Mesenchymal stem cell (in vitro differentiated cells and primary cell): ENCODE results near the gene GALNT2.

ENCODE experiments used
- DNase-seq: peaks from one replicate; pipeline ENCODE4 v3.0.0-alpha.2; 2013
- H2AFZ ChIP-seq: one replicate; pipeline ENCODE4 v1.6.1; 2013; ENCODE audit warnings: low read depth, mild to moderate bottlenecking, control low read depth, inconsistent platforms, low read length, moderate library complexity
- H2AK5ac ChIP-seq: 2 replicates; pipeline ENCODE4 v1.6.1; 2013; ENCODE audit warnings: low read length, moderate library complexity, mild to moderate bottlenecking, inconsistent platforms; ENCODE audit not compliant: severe bottlenecking
- H2BK120ac ChIP-seq: one replicate; pipeline ENCODE4 v1.6.1; 2013; ENCODE audit warnings: low read depth, mild to moderate bottlenecking, inconsistent platforms, low read length, moderate library complexity
- H2BK12ac ChIP-seq, 2 experiments: one replicate each; pipeline ENCODE4 v1.6.1; 2013; ENCODE audit warnings: inconsistent platforms in 2 of 2, low read length in 2 of 2, mild to moderate bottlenecking in 2 of 2, moderate library complexity in 2 of 2, control low read depth in 1 of 2
- H2BK15ac ChIP-seq: one replicate; pipeline ENCODE4 v1.6.1; 2013; ENCODE audit warnings: mild to moderate bottlenecking, low read depth, inconsistent platforms; ENCODE audit not compliant: poor library complexity, severe bottlenecking
- H2BK5ac ChIP-seq: 2 replicates; pipeline ENCODE4 v1.6.1; 2013; ENCODE audit warnings: low read depth, mild to moderate bottlenecking, low read length, control low read depth, inconsistent platforms; ENCODE audit not compliant: poor library complexity, severe bottlenecking
- H3K14ac ChIP-seq, 2 experiments: one replicate each; pipeline ENCODE4 v1.6.1; 2013; ENCODE audit warnings: inconsistent platforms in 2 of 2, low read length in 2 of 2, control low read depth in 1 of 2, mild to moderate bottlenecking in 1 of 2, moderate library complexity in 1 of 2
- H3K18ac ChIP-seq, 2 experiments: one replicate each; pipeline ENCODE4 v1.6.1; 2013; ENCODE audit warnings: inconsistent platforms in 2 of 2, low read length in 2 of 2, control low read depth in 1 of 2, low read depth in 1 of 2, mild to moderate bottlenecking in 1 of 2
- H3K23ac ChIP-seq, 2 experiments: one replicate each; pipeline ENCODE4 v1.6.1; 2013; ENCODE audit warnings: inconsistent platforms in 2 of 2, low read length in 2 of 2, mild to moderate bottlenecking in 2 of 2, moderate library complexity in 2 of 2, control low read depth in 1 of 2
- H3K27ac ChIP-seq: 2 replicates; pipeline ENCODE4 v1.5.1; 2013; ENCODE audit warnings: mild to moderate bottlenecking, moderate library complexity, low read length, control low read depth, inconsistent platforms; ENCODE audit not compliant: poor library complexity, severe bottlenecking
- H3K27me3 ChIP-seq, 2 experiments: 2 replicates each; pipeline versions ENCODE4 v1.6.1 to v1.7.0; 2013; ENCODE audit warnings: low read length in 2 of 2, mild to moderate bottlenecking in 2 of 2, moderate library complexity in 2 of 2, control low read depth in 1 of 2, inconsistent platforms in 1 of 2; ENCODE audit not compliant: control insufficient read depth in 1 of 2, insufficient read depth in 1 of 2
- H3K36me3 ChIP-seq, 2 experiments: 2 replicates each; pipeline versions ENCODE4 v1.6.1 to v1.7.0; 2013; ENCODE audit warnings: low read length in 2 of 2, control low read depth in 1 of 2, inconsistent platforms in 1 of 2, low read depth in 1 of 2, mild to moderate bottlenecking in 1 of 2; ENCODE audit not compliant: insufficient read depth in 2 of 2, control insufficient read depth in 1 of 2
- H3K4ac ChIP-seq, 2 experiments: one replicate each; pipeline ENCODE4 v1.6.1; 2013; ENCODE audit warnings: inconsistent platforms in 2 of 2, low read length in 2 of 2, mild to moderate bottlenecking in 2 of 2, moderate library complexity in 2 of 2, control low read depth in 1 of 2, low read depth in 1 of 2
- H3K4me1 ChIP-seq: 2 replicates; pipeline ENCODE4 v1.6.1; 2013; ENCODE audit warnings: low read depth, low read length, control low read depth; ENCODE audit not compliant: control insufficient read depth, insufficient read depth
- H3K4me2 ChIP-seq: 2 replicates; pipeline ENCODE4 v1.6.1; 2013; ENCODE audit warnings: low read length, mild to moderate bottlenecking, inconsistent platforms; ENCODE audit not compliant: poor library complexity, severe bottlenecking
- H3K4me3 ChIP-seq, 2 experiments: 2 replicates each; pipeline versions ENCODE4 v1.5.1 to v1.7.0; 2013; ENCODE audit warnings: low read length in 2 of 2, mild to moderate bottlenecking in 2 of 2, control low read depth in 1 of 2, low read depth in 1 of 2; ENCODE audit not compliant: insufficient read depth in 1 of 2
- H3K79me1 ChIP-seq: replicated peaks from 2 replicates; pipeline ENCODE4 v1.6.1; 2013; ENCODE audit warnings: mild to moderate bottlenecking, control low read depth, low read length, inconsistent platforms; ENCODE audit not compliant: poor library complexity, severe bottlenecking
- H3K9ac ChIP-seq: 2 replicates; pipeline ENCODE4 v1.7.0; 2013; ENCODE audit warnings: mild to moderate bottlenecking, low read length, moderate library complexity
- H3K9me3 ChIP-seq: 2 replicates; pipeline ENCODE4 v1.7.0; 2013; ENCODE audit warnings: mild to moderate bottlenecking, low read length; ENCODE audit not compliant: control insufficient read depth
- H4K8ac ChIP-seq: one replicate; pipeline ENCODE4 v1.6.1; 2013; ENCODE audit warnings: inconsistent platforms, mild to moderate bottlenecking, low read length, moderate library complexity
- H4K91ac ChIP-seq: one replicate; pipeline ENCODE4 v1.6.1; 2013; ENCODE audit warnings: mild to moderate bottlenecking, low read length, inconsistent platforms
- WGBS: methylation state at CpG from one replicate; pipeline ENCODE4 v1.1.7; 2013; ENCODE audit warnings: mixed read lengths; 5-methylcytosine and 5-hydroxymethylcytosine counted together

GALNT2 gene

DNA sequence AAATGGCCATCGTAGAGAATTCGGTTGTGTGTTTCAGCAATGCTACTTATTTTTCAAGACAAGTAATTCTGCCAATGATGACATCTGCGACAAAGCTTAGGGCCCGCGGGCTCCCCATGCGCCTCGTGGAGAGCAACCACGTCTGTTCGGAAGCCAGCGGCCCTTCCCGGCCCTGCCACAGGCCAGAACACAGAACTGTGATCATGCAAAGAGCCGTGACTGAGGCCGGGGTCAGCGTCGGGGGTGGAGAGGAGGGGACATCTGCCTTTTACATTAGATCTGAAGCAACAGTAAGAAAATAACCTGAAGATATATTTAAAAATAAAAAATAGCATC lies 255.4 kb downstream of the GALNT2 start:
- Histone ChIP-seq H3K23ac (no peak overlapping the region), H3K4ac (no peak overlapping the region), H3K27me3 (peaks cover 0 to 16% of the 10 kb centered on the region in 2 experiments), H3K4me3 (no peak overlapping the region), H2AFZ (no peak overlapping the region), H2AK5ac (no peak overlapping the region), H3K9ac (no peak overlapping the region), H2BK120ac (no peak overlapping the region), H3K36me3 (no peaks in the 10 kb centered on the region), H2BK5ac (no peak overlapping the region), H4K91ac (no peak overlapping the region), H3K4me1 (no peaks in the 10 kb centered on the region), H3K9me3 (no peaks in the 10 kb centered on the region), H3K18ac (no peak overlapping the region), H3K4me2 (no peak overlapping the region), H3K27ac (no peak overlapping the region), H2BK12ac (no peak overlapping the region), H2BK15ac (no peak overlapping the region), H3K14ac (no peak overlapping the region), H3K79me1 (no peaks in the 10 kb centered on the region), H4K8ac (no peak overlapping the region)
- WGBS = 91% methylated on average over 11 of the region's 15 CpGs
- DNase-seq = no peak

DNA sequence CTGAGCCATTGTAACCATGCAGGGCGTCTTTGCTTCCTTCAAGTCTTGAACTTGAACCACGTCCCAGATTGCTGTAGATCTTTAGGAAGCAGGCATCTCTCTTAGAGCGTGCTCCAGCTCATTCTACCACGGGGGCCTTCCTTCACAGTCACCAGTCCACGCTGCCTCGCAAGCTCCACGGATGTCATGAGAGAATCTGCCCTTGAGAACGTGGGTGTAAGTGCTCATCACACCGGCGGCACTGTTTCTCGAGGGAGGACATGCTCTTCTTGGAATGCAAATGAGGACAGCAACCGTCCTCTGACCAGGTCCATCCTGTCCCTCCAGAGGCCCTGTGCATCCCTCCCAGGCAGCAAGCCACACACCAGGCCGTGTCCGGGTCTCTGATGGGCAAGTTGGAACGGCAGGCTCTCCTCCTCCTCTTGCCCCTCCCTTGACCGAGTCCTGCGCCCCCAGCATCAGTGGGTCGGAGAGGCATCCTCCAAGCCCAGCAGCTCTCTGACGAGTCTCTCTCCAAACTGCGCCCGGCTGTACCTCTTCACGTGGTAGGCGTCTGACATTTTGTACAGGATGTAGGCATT lies 256.0 kb downstream of the GALNT2 start:
- Histone ChIP-seq H4K91ac (no peak overlapping the region), H3K27me3 (peaks cover 0 to 10% of the 10 kb centered on the region in 2 experiments), H3K4me3 (no peak overlapping the region), H3K9me3 (no peaks in the 10 kb centered on the region), H2BK12ac (no peak overlapping the region), H3K9ac (no peak overlapping the region), H2AFZ (no peak overlapping the region), H4K8ac (no peak overlapping the region), H3K23ac (peak overlapping the region in 1 of 2 experiments; percentile 26), H3K36me3 (no peaks in the 10 kb centered on the region), H3K18ac (no peak overlapping the region), H3K4ac (no peak overlapping the region), H2BK15ac (no peak overlapping the region), H3K4me2 (no peak overlapping the region), H2BK5ac (no peak overlapping the region), H2BK120ac (no peak overlapping the region), H3K4me1 (peaks cover 6% of the 10 kb centered on the region), H2AK5ac (no peak overlapping the region), H3K27ac (no peak overlapping the region), H3K79me1 (no peaks in the 10 kb centered on the region), H3K14ac (no peak overlapping the region)
- 88% methylated on average over 23 of the region's 23 CpGs for WGBS
- no peak for DNase-seq

DNA sequence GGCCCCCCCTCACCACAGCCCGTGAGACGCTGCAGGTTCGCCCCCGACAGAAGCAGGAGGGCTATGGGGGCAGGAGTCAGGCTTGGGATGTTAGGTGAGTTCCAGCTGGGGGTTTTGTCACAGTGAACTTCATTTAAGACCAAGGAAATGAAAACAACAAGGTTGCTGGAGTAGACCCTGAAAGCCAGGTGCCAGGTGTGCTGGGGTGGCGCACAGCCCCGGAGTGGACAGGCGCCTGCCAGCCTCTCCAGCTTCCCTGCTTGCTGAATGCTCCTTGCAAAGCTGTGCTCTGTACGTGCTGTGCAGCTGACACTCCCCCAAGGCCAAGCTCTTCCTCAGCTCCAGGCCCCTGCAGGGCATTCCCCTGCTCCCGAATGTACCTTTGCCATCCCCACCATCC lies 256.6 kb downstream of the GALNT2 start:
- Histone ChIP-seq H3K23ac (no peak overlapping the region), H2AK5ac (no peak overlapping the region), H4K8ac (no peak overlapping the region), H3K9ac (no peak overlapping the region), H2BK120ac (no peak overlapping the region), H3K27ac (no peak overlapping the region), H3K4me3 (no peak overlapping the region), H2AFZ (no peak overlapping the region), H3K27me3 (peaks cover 0 to 6% of the 10 kb centered on the region in 2 experiments), H3K79me1 (no peaks in the 10 kb centered on the region), H2BK5ac (no peak overlapping the region), H3K36me3 (no peaks in the 10 kb centered on the region), H3K14ac (no peak overlapping the region), H4K91ac (no peak overlapping the region), H3K4me2 (no peak overlapping the region), H3K4ac (no peak overlapping the region), H3K18ac (no peak overlapping the region), H2BK15ac (no peak overlapping the region), H3K9me3 (no peaks in the 10 kb centered on the region), H2BK12ac (no peak overlapping the region), H3K4me1 (peaks cover 6% of the 10 kb centered on the region)
- 89% methylated on average over 9 of the region's 9 CpGs for WGBS
- DNase-seq = no peak

DNA sequence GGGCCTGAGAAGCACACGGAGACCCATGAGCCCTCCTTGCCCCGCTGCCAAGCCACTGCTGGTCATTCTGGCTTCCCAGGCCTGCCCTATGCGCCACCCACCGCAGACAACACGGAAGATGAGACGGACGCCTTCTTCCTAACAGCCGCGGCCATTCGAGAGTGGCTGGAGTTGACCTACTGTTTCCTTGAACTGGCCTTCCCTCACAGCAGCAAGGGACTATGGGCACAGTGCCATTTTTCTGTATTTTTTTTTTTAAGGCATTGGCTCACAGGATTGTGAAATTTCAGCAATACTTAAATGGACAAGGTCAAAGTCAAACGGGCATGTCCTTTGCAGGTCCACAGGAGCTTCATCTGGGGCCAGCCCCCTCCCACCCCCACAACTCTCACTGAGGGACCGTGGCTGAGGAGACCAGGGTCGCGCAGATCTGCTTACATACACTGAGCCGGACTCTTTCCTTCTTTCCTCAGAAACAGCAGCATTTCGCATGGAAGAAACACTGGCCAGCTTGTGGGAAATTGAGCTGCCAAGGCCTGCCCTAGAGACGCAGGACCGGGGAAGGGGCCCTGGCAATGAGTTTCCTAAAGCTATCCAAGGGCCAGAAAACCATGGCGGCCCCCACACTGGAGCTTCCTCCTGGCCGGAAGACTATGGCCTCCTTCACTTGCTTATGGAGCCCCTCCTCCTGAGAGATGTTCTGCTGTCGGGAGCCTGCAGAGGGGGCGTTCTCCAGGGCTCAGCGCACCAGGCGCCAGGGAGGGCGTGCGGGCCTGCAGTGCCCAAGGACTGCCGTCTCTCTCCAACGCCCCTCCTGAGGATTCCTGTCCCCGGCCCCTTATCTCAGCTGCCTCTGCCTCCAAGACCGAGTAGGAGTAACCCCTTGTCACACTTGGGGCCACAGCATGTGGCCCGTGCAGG lies 260.2 kb downstream of the GALNT2 start:
- H3K4me1 ChIP-seq = peaks cover 6% of the 10 kb centered on the region

More for the DNA sequence above, 260.2 kb downstream of the GALNT2 start:
- H3K27me3 ChIP-seq = peaks cover 0 to 15% of the 10 kb centered on the region in 2 experiments
- H3K18ac ChIP-seq = no peak overlapping the region
- no peak overlapping the region for H2AFZ ChIP-seq
- H3K36me3 ChIP-seq = no peaks in the 10 kb centered on the region
- H2BK120ac ChIP-seq = no peak overlapping the region
- H3K23ac ChIP-seq = no peak overlapping the region
- H3K27ac ChIP-seq = no peak overlapping the region
- WGBS = 87% methylated on average over 31 of the region's 31 CpGs
- H3K14ac ChIP-seq = no peak overlapping the region
- peak; percentile 10 for DNase-seq
- H2BK5ac ChIP-seq = no peak overlapping the region
- no peak overlapping the region for H4K91ac ChIP-seq
- no peak overlapping the region for H4K8ac ChIP-seq
- no peak overlapping the region for H2BK15ac ChIP-seq
- no peak overlapping the region for H3K4me3 ChIP-seq
- H2BK12ac ChIP-seq = no peak overlapping the region
- no peak overlapping the region for H3K9ac ChIP-seq
- H3K4me2 ChIP-seq = no peak overlapping the region
- H3K9me3 ChIP-seq = no peaks in the 10 kb centered on the region
- no peaks in the 10 kb centered on the region for H3K79me1 ChIP-seq
- no peak overlapping the region for H2AK5ac ChIP-seq
- no peak overlapping the region for H3K4ac ChIP-seq
